ENCODE data around the gene EPHB4. TPM values are rescaled to one million over a fixed set of nuclear protein-coding genes. Genes with fewer than 3 reads are reported as not detected.

Gene EPHB4
- total and polyA plus RNA-seq, 2 of the 4 experiments (the other 2 are of a cell fraction), result 34.5 to 36.4 TPM

DNA sequence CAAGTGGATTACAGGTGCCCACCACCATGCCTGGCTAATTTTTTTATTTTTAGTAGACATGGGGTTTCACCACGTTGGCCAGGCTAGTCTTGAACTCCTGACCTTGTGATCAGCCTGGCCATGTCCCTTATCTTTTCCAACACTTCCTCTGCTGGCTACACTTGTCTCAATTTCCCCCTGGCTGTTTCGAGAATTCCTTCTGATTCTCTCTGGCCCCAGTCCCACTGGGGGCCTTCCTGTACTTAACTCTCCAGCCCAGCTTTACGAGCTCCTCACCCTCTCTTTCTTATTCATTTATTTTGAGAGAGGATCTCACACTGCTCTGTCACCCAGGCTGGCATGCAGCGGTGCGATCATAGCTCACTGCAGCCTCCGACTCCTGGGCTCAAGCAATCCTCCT, 8.5 kb downstream of the EPHB4 start:
- intact Hi-C loops (cut with micrococcal nuclease), result no loop called here

More for the DNA sequence above, 8.5 kb downstream of the EPHB4 start:
- Histone ChIP-seq H3K27ac (ENCODE audit: insufficient read depth, low read length) (no peak overlapping the region), H3K56ac (ENCODE audit: extremely low read depth, insufficient read depth, low read length) (no peak overlapping the region), H4K91ac (ENCODE audit: insufficient read depth, low read depth, low read length) (no peak overlapping the region), H3K79me1 (ENCODE audit: low read depth in 1 of 2, low read length in 2 of 2) (peaks cover 0 to 19% of the 10 kb centered on the region in 2 experiments; a peak in 3 of 4 replicates), H2BK15ac (ENCODE audit: low read depth, low read length) (no peak overlapping the region), H3K36me3 (ENCODE audit: control insufficient read depth, insufficient read depth, low read length) (peaks cover 75% of the 10 kb centered on the region), H3K18ac (ENCODE audit: low read depth, low read length) (no peak overlapping the region), H2BK120ac (ENCODE audit: low read depth, low read length) (no peak overlapping the region), H3K4ac (ENCODE audit: low read depth, low read length) (no peak overlapping the region), H3K9me1 (ENCODE audit: insufficient read depth, low read length) (0 out of 2 replicates have a peak, but pooled peaks cover 2% of the 10 kb centered on the region), H3K4me1 (ENCODE audit: control insufficient read depth, insufficient read depth, low read length) (peaks cover 2% of the 10 kb centered on the region; the same call in 1 of the 2 replicates), H4K20me1 (ENCODE audit: insufficient read depth, low read length) (peaks cover 3% of the 10 kb centered on the region; the same call in 1 of the 2 replicates), H3K27me3 (ENCODE audit: control insufficient read depth, insufficient read depth, low read length) (no peaks in the 10 kb centered on the region), H3K14ac (replicated peaks; ENCODE audit: low read depth, low read length) (no peak overlapping the region), H3K4me2 (ENCODE audit: low read depth, low read length) (no peak overlapping the region), H3K23ac (ENCODE audit: low read depth, low read length) (no peak overlapping the region), H3K9me3 (ENCODE audit: control insufficient read depth, insufficient read depth, low read length) (no peaks in the 10 kb centered on the region), H2BK20ac (ENCODE audit: low read depth, low read length) (no peak overlapping the region), H2BK5ac (ENCODE audit: low read depth, low read length, poor library complexity, severe bottlenecking) (no peak overlapping the region), H2AFZ (replicated peaks; ENCODE audit: low read length, poor library complexity) (no peak overlapping the region), H2AK5ac (ENCODE audit: low read depth, low read length) (no peak overlapping the region), H4K5ac (ENCODE audit: low read depth, low read length) (no peak overlapping the region), H4K8ac (ENCODE audit: low read depth in 2 of 2, low read length in 2 of 2) (no peak overlapping the region), H2AK9ac (replicated peaks; ENCODE audit: low read depth, low read length, poor library complexity) (no peak overlapping the region), H3K9ac (ENCODE audit: low read depth, low read length) (no peak overlapping the region), H3K4me3 (ENCODE audit: insufficient read depth, low read depth, low read length) (no peak overlapping the region)
- CTCF ChIA-PET, result no interaction called here
- no peak for DNase-seq
- TF ChIP-seq RFX5 (IDR thresholded peaks at IDR 0.05; ENCODE audit: low read depth, low read length), result no peak
- no peak for TF ChIP-seq CEBPB (IDR thresholded peaks at IDR 0.05; ENCODE audit: low read depth, low read length)
- TF ChIP-seq, protein P1, sequence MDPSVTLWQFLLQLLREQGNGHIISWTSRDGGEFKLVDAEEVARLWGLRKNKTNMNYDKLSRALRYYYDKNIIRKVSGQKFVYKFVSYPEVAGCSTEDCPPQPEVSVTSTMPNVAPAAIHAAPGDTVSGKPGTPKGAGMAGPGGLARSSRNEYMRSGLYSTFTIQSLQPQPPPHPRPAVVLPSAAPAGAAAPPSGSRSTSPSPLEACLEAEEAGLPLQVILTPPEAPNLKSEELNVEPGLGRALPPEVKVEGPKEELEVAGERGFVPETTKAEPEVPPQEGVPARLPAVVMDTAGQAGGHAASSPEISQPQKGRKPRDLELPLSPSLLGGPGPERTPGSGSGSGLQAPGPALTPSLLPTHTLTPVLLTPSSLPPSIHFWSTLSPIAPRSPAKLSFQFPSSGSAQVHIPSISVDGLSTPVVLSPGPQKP (IDR thresholded peaks at IDR 0.05; ENCODE audit: borderline replicate concordance, low read depth, low read length), result no peak
- no peak for TF ChIP-seq NFE2L2 (IDR thresholded peaks at IDR 0.05; ENCODE audit: low read depth, low read length)
- no peak for TF ChIP-seq FOS (IDR thresholded peaks at IDR 0.05; ENCODE audit: low read depth, low read length)
- no peak for ATAC-seq (ENCODE audit: low read depth)
- BruUV-seq (replicated peaks), result no TSS peak
- POLR2A ChIA-PET (ENCODE audit: unreplicated experiment), result interaction anchor here (0.6 kb wide), 1 partner anchor 106 kb away, joined by 5 read pairs; no protein-coding TSS in a partner anchor
- WGBS, 2 experiments (ENCODE audit: extremely low coverage in 2 of 2, insufficient read length in 1 of 2), result no CpG with 5 or more reads among the region's 6 CpGs
- dilution Hi-C loops (cut with HindIII; ENCODE audit: low sequenced_read_pairs, unreplicated experiment), result no loop called here
- in situ Hi-C loops (cut with MboI; ENCODE audit: low sequenced_read_pairs), result no loop called here

All from IMR-90 (cell line).